GM21528 (cell line): ENCODE data around the gene MACROD1.
"Not testable (repeated sequence)": the region's sequence is repeated elsewhere in the genome, so short reads cannot be mapped to it uniquely, and the experiment has no call there.

Experiments used
- ATAC-seq: cut with Tn5 transposase; IDR thresholded peaks from one replicate; pipeline ENCODE4 v1.9.1; 2021; ENCODE audit warnings: mild to moderate bottlenecking, moderate library complexity; ENCODE audit not compliant: unreplicated experiment, low FRiP score

The MACROD1 gene

GRCh38 chr11:64186492-64187165, 20.7 kb upstream of the MACROD1 start:
- no peak for ATAC-seq

GRCh38 chr11:64185693-64186491, 20.0 kb upstream of the MACROD1 start, which contains the start of gene STIP1:
STIP1 (plus strand) TSS chr11:64186171; CDS start chr11:64186262, 91 bp downstream.
- peak; percentile 85 for ATAC-seq

GRCh38 chr11:64185175-64185692, 19.3 kb upstream of the MACROD1 start:
- peak; percentile 35 for ATAC-seq

GRCh38 chr11:64183890-64184289, 18.0 kb upstream of the MACROD1 start:
- ATAC-seq: no peak

GRCh38 chr11:64181506-64182411, 15.8 kb upstream of the MACROD1 start:
- ATAC-seq: no peak

GRCh38 chr11:64180891-64181290, 15.0 kb upstream of the MACROD1 start:
- no peak for ATAC-seq

GRCh38 chr11:64178951-64179639, 13.2 kb upstream of the MACROD1 start:
- ATAC-seq: no peak

GRCh38 chr11:64178203-64178602, 12.3 kb upstream of the MACROD1 start:
- ATAC-seq: no peak

- ATAC-seq: no peak
Measured at GRCh38 chr11:64176751-64177150, 10.8 kb upstream of the MACROD1 start.

- ATAC-seq: no peak
Measured at GRCh38 chr11:64173616-64174355, 7.9 kb upstream of the MACROD1 start.

GRCh38 chr11:64170419-64170818, 4.5 kb upstream of the MACROD1 start:
- ATAC-seq: no peak

- no peak for ATAC-seq
Measured at GRCh38 chr11:64165481-64165841, 452 bp downstream of the MACROD1 start.

- no peak for ATAC-seq
Measured at GRCh38 chr11:64164392-64165312, 1.3 kb downstream of the MACROD1 start.

GRCh38 chr11:64163951-64164350, 2.0 kb downstream of the MACROD1 start:
- no peak for ATAC-seq

GRCh38 chr11:64162769-64163168, 3.1 kb downstream of the MACROD1 start:
- not testable (repeated sequence) for ATAC-seq

- ATAC-seq: no peak
Measured at GRCh38 chr11:64161037-64161436, 4.9 kb downstream of the MACROD1 start.

- ATAC-seq: no peak
Measured at GRCh38 chr11:64157631-64158394, 8.1 kb downstream of the MACROD1 start.
